AG09319 (cell line): Measurements from ENCODE around the gene GLS.
"Not testable (repeated sequence)": the region's sequence is repeated elsewhere in the genome, so short reads cannot be mapped to it uniquely, and the experiment has no call there.

Experiments used
- DNase-seq: peaks from one replicate; pipeline ENCODE4 v3.0.0-alpha.2; 2010; ENCODE audit warnings: low read depth; ENCODE audit errors: extremely low read depth
- CTCF ChIP-seq: IDR thresholded peaks from 2 replicates; pipeline ENCODE4 v1.5.1; 2011; ENCODE audit warnings: low read depth, mild to moderate bottlenecking, inconsistent platforms, low read length, moderate library complexity

Gene GLS

GRCh38 chr2:190858817-190859216 lies 21.8 kb upstream of the GLS start:
- no peak for DNase-seq
- no peak for TF ChIP-seq CTCF

GRCh38 chr2:190859347-190860297 lies 21.0 kb upstream of the GLS start:
- DNase-seq, result no peak
- no peak for TF ChIP-seq CTCF

GRCh38 chr2:190860985-190861680 lies 19.5 kb upstream of the GLS start:
- TF ChIP-seq CTCF, result no peak
- no peak for DNase-seq

GRCh38 chr2:190862128-190862527 lies 18.5 kb upstream of the GLS start:
- not testable (repeated sequence) for DNase-seq

GRCh38 chr2:190862571-190862991 lies 18.0 kb upstream of the GLS start:
- TF ChIP-seq CTCF, result no peak
- no peak for DNase-seq

GRCh38 chr2:190863946-190864345 lies 16.7 kb upstream of the GLS start:
- TF ChIP-seq CTCF, result no peak
- no peak for DNase-seq

- no peak for TF ChIP-seq CTCF
- DNase-seq, result no peak
Observed at GRCh38 chr2:190864375-190864774, 16.2 kb upstream of the GLS start.
